Ramos (cell line): Measurements from ENCODE around the gene ATL2.

Experiments
- in situ Hi-C: fragments of 300-500 bp; cut with MboI; formaldehyde crosslinking; loops from one replicate; pipeline ENCODE4 v1.14.3; 2022; ENCODE audit warnings: low sequenced_read_pairs; ENCODE audit not compliant: unreplicated experiment

Gene ATL2

DNA sequence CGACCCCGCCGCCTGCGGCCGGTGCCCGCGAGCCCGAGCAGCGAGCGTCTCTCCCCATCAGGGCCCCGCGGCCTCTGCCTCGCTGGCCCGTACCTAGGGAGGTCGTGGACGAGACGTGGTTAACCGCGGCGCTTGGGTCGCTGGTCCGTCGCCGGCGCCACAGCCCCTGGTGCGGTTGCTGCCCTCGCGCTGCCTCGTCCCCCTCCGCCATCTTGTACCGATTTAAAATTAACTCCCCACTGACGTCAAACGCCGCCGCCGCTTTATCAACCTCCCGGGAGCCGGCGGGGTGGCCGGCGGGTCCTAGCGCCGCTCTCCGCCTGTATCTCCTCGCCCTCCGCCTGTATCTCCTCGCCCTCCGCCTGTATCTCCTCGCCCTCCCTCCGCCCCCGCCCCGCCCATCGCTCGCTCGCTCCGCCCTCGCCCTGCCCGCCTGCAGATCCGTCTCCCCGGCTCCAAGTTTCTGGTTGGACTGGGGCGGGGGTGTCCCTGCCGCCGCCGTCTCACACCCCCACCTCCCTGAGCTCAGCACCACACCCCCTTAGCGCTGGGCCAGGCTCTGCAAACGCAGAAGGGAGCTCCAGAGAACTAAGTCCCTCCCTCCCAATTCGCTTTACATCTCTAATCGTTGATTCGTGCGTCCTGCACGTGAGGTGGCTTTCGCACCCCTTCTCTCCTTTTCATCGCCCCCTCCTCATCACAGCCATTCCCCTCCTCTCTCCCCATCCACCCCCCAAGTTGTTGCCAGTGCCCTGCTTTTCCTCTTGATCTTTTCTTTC is at the start of gene ATL2:
ATL2 (minus strand) TSS at position 224 of the 779 bp plus-strand sequence; CDS start at position 211, 13 bp downstream.
- in situ Hi-C loops = no loop called here

GRCh38 chr2:38423763-38424162 is 46.7 kb upstream of the ATL2 start:
- in situ Hi-C loops = loop anchor here (25.0 kb wide), 1 partner anchor 1036 kb away; no protein-coding TSS in a partner anchor

- in situ Hi-C loops = loop anchor here (25.0 kb wide), 1 partner anchor 1034 kb away; no protein-coding TSS in a partner anchor
Measured at GRCh38 chr2:38421274-38422056, 44.4 kb upstream of the ATL2 start.

- in situ Hi-C loops = loop anchor here (25.0 kb wide), 1 partner anchor 1032 kb away; no protein-coding TSS in a partner anchor
Measured at GRCh38 chr2:38419499-38419898, 42.4 kb upstream of the ATL2 start.

- in situ Hi-C loops = loop anchor here (25.0 kb wide), 1 partner anchor 1031 kb away; no protein-coding TSS in a partner anchor
Measured at GRCh38 chr2:38418735-38419134, 41.7 kb upstream of the ATL2 start.

- in situ Hi-C loops = loop anchor here (25.0 kb wide), 1 partner anchor 1031 kb away; no protein-coding TSS in a partner anchor
Measured at GRCh38 chr2:38417745-38418689, 40.9 kb upstream of the ATL2 start.

GRCh38 chr2:38416296-38417036 is 39.4 kb upstream of the ATL2 start:
- in situ Hi-C loops = loop anchor here (25.0 kb wide), 1 partner anchor 1029 kb away; no protein-coding TSS in a partner anchor

DNA sequence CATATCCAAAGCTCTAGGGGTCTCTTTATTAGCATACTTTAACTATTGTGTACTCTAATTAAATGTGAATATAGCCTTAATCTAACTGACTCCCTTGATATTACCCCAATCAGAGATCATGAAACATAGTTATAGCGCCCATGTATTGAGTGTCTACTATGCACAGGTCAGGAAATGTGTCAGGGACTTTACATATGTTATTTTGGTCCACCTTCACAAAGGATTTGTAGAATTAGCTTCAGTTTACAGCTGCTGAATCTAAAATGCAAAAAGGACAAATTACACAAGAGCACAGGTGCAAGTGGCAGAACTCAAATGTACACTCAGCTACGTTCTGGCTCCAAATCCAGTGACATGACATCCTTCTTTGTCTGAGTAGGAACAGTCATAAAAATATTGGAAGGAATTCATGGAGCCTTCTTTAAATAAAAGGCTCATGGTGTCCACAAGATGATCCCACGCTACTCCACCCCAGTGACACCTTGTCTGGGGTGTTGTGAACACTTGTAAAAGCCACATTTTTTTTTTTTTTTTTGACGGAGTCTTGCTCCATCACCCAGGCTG is 38.7 kb upstream of the ATL2 start:
- in situ Hi-C loops = loop anchor here (25.0 kb wide), 1 partner anchor 1029 kb away; no protein-coding TSS in a partner anchor

DNA sequence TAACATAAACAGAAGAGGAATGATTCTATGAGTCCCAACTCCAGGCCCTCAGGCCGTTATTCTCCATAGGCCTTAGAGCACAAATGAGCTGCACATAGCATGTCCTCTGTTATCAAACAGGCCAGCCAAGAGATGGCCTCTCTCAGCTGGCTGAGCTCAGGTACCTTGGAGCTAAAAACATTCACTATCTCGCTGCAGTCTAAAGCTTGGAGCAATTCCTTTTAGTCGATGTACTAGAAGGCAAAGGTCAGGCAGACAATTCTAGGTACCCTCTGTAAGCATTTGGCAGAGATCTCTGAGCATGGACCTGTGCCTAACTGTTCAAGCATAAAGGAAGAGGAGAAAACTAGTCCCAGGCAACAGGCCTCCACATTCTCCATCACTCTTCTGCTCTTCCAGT is 38.0 kb upstream of the ATL2 start:
- in situ Hi-C loops = loop anchor here (25.0 kb wide), 1 partner anchor 1028 kb away; no protein-coding TSS in a partner anchor

- in situ Hi-C loops = loop anchor here (25.0 kb wide), 1 partner anchor 1025 kb away; no protein-coding TSS in a partner anchor
Measured at GRCh38 chr2:38412235-38412871, 35.3 kb upstream of the ATL2 start.

DNA sequence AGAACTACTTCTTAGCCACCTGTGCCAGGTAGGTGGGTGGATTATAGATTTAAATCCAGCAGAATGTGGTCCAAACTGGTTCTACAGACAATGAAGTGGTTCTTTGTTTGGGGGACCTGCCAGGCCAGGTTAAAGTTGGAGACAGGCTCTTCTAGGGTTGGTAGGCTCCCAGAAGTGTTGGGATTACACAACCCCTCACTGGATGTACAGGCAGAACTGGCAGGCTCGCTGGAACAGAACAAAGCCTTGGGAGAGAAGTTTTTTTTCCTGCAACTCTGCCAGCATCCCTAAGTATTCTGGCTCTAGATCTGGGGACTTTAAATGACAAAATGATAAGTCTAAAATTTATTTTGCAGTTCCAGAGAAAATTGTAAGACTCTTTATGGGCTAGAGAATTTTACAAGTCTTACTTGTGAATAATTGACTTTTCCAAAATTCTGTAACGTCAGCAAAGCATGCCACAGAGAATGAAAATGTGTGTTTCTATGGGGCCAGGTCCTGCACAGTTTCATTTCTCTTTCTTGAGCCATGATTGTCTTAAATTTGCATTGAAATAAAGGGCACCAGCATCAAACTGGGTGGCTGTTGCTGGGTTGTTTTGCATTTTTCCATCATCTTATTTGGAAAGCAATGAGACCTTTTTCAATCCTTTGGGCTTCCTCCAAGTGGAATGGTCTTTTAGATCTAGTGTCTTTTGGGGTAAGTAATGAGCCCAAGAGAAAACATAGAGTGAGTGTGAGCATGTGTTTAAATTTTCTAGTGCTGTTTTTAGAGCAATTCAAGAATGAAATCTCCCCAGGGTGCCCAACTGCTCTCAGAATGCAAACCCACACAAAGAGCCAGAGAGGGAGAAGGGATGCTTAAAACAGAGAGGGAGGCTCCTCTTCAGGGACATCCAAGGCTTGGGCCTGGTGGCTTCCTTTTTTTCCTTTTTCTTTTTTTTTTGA is 32.4 kb upstream of the ATL2 start:
- in situ Hi-C loops = loop anchor here (25.0 kb wide), 1 partner anchor 1022 kb away; no protein-coding TSS in a partner anchor

- in situ Hi-C loops = loop anchor here (25.0 kb wide), 1 partner anchor 1020 kb away; no protein-coding TSS in a partner anchor
Measured at GRCh38 chr2:38407111-38407682, 30.1 kb upstream of the ATL2 start.

GRCh38 chr2:38406597-38407110 is 29.6 kb upstream of the ATL2 start:
- in situ Hi-C loops = loop anchor here (25.0 kb wide), 1 partner anchor 1019 kb away; no protein-coding TSS in a partner anchor

GRCh38 chr2:38405917-38406596 is 29.0 kb upstream of the ATL2 start:
- in situ Hi-C loops = loop anchor here (25.0 kb wide), 1 partner anchor 1019 kb away; no protein-coding TSS in a partner anchor

DNA sequence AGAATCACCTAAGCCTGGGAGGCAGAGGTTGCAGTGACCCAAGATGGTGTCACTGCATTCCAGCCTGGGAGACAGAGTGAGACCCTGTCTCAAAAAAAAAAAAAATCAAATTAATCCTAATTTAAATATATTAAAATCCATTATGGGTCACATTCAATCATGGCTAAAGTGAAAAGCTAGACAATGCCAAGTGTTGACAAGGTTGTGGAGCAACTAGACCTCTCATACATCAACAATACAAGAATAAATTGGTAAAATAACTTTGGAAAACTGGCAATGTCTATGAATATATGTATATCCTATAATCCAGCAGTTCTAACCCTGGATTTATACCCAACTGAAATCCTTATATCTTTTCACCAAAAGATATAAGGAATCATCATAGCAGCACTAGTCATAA is 23.4 kb upstream of the ATL2 start:
- in situ Hi-C loops = loop anchor here (25.0 kb wide), 1 partner anchor 1013 kb away; no protein-coding TSS in a partner anchor

DNA sequence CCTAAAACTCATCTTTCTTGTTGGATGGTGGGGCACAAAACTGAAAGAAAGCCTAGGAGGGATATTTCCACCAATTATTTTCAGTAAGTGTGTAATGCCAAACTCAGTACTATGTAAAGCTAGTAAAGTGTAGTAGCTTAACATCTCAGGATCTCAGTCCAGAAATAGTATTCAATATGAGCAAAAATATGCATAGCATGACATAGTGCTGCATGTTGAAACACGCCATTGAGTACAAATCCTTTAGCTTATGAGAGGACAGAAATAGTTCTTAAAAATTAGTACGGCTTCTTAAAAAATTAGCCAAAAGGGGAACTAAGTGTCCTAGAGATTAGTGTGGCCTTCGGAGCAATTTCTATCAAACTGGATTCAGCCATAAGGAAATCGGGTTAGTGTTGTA is 21.7 kb upstream of the ATL2 start:
- in situ Hi-C loops = no loop called here
